HepG2 (cell line): ENCODE measurements around the gene KLHDC2. TPM values are rescaled to one million over a fixed set of nuclear protein-coding genes. Genes with fewer than 3 reads are reported as not detected.

Experiments
- ARNT ChIP-seq: fragments of 450-650 bp; IDR thresholded peaks from 2 replicates; pipeline ENCODE4 v1.6.1; 2017
- HNRNPK ChIP-seq: fragments of 200-400 bp; formaldehyde crosslinking; IDR thresholded peaks from 2 replicates; pipeline ENCODE4 v1.6.1; 2018; ENCODE audit warnings: low read length, low read depth, moderate library complexity, mild to moderate bottlenecking; ENCODE audit not compliant: poor library complexity, severe bottlenecking
- YEATS4 ChIP-seq: sonication (generic); formaldehyde crosslinking; IDR thresholded peaks from 2 replicates; pipeline ENCODE4 v1.4.0; 2020; ENCODE audit warnings: missing genetic modification reagents, borderline replicate concordance
- ZNF124 ChIP-seq: sonication (generic); formaldehyde crosslinking; IDR thresholded peaks from 2 replicates; pipeline ENCODE4 v1.4.0; 2020; ENCODE audit warnings: missing genetic modification reagents
- ZNF563 ChIP-seq: sonication (generic); formaldehyde crosslinking; IDR thresholded peaks from 2 replicates; pipeline ENCODE4 v1.8.0; 2022; ENCODE audit warnings: mild to moderate bottlenecking, moderate library complexity, missing genetic modification reagents
- polyA plus RNA-seq, 8 experiments: library from polyadenylated mRNA; depleted of rRNA in 3 of 8; stranded (reverse) in 7 of 8; unstranded in 1 of 8; fragments of >200 nt; fragmentation: Illumina TruSeq in 4 of 8; extraction: Trizol in 4 of 8; gene quantifications; 2 replicates each; pipeline versions ENCODE4 v1.2.1 to v1.2.3, GENCODE V29; 2011 to 2016; ENCODE audit warnings: low read depth in 4 of 8, missing spikeins in 1 of 8, mixed read lengths in 1 of 8; ENCODE audit not compliant: insufficient read depth in 1 of 8
- total RNA-seq, 5 experiments: library from RNA; depleted of rRNA; stranded (reverse); fragments of >200 nt; fragmentation: Illumina TruSeq; extraction: Trizol; gene quantifications; 2 replicates each; pipeline ENCODE4 v1.2.3, GENCODE V29; 2016; ENCODE audit warnings: low read depth in 1 of 5
- TF ChIP-seq, protein P1 (sequence below): sonication (generic); formaldehyde crosslinking; IDR thresholded peaks from 2 replicates; pipeline ENCODE4 v1.5.1; 2020; ENCODE audit warnings: mild to moderate bottlenecking, missing genetic modification reagents, moderate library complexity
- TF ChIP-seq, protein P2 (sequence below): sonication (generic); formaldehyde crosslinking; conservative IDR thresholded peaks from 2 replicates; pipeline ENCODE4 v1.8.0; 2022; ENCODE audit warnings: missing genetic modification reagents
- TF ChIP-seq, protein P3 (sequence below), 2 experiments: fragments of 450-650 bp in 1 of 2; sonication (generic) in 1 of 2; formaldehyde crosslinking in 1 of 2; IDR thresholded peaks; 2 replicates each; pipeline versions ENCODE4 v1.6.1 to v1.8.0; 2016 to 2022; ENCODE audit warnings: antibody characterized with exemption in 1 of 2, mild to moderate bottlenecking in 1 of 2, missing genetic modification reagents in 1 of 2
- TF ChIP-seq, protein P4 (sequence below): sonication (generic); formaldehyde crosslinking; IDR thresholded peaks from 2 replicates; pipeline ENCODE4 v1.4.0; 2020; ENCODE audit warnings: missing genetic modification reagents
- TF ChIP-seq, protein P5 (sequence below): sonication (generic); formaldehyde crosslinking; IDR thresholded peaks from 2 replicates; pipeline ENCODE4 v1.4.0; 2020; ENCODE audit warnings: mild to moderate bottlenecking, missing genetic modification reagents

The KLHDC2 gene
- total and polyA plus RNA-seq, 2 of the 13 experiments (the other 11 are each of a cell fraction or from before 2014, with no cell fraction given), result 95.5 to 170 TPM

DNA sequence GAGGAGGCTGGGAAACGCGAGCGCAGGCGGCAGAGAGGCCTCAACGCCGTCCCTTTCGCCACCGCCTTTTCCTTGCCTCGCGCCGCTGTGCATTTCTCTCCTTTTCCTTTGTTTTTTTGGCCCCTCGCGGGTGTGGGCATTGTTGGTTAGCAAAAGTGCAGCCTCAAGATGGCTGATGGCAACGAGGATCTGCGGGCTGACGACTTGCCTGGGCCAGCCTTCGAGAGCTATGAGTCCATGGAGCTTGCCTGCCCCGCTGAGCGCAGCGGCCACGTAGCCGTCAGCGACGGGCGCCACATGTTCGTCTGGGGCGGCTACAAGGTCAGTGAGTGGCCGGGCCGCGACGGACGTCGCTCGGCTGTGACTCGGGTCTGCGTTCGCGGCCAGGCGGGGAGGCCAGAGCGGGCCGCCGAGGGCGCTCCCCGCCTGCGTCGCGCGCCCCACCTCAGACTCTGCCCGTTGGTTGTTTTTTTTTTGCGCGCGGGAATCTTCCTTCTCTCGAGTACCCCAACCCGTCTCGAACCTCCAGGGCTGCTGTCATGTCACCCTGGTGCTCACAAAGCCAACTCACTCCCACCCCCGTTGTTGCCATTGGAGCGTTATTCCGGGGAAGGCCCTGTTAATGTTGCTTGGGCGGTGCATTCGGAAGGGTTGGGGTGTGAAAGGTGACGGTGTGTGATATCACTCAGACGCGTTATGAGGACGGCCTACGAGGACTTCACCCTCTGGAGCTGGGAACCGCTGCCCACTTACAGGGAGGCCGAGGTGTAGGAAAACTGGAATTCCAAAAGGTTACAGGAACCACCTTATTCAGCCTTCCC is 558 bp downstream of the KLHDC2 start (continued):
- TF ChIP-seq HNRNPK (no peak), ZNF563 (CRISPR knock-in tag) (peak; percentile 34; the same call in 1 of the 2 replicates), ARNT (no peak), YEATS4 (peak; percentile 4; the same call in 1 of the 2 replicates), ZNF124 (CRISPR knock-in tag) (no peak)
- TF ChIP-seq, protein P1, sequence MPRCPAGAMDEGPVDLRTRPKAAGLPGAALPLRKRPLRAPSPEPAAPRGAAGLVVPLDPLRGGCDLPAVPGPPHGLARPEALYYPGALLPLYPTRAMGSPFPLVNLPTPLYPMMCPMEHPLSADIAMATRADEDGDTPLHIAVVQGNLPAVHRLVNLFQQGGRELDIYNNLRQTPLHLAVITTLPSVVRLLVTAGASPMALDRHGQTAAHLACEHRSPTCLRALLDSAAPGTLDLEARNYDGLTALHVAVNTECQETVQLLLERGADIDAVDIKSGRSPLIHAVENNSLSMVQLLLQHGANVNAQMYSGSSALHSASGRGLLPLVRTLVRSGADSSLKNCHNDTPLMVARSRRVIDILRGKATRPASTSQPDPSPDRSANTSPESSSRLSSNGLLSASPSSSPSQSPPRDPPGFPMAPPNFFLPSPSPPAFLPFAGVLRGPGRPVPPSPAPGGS, result no peak
- TF ChIP-seq, protein P2, sequence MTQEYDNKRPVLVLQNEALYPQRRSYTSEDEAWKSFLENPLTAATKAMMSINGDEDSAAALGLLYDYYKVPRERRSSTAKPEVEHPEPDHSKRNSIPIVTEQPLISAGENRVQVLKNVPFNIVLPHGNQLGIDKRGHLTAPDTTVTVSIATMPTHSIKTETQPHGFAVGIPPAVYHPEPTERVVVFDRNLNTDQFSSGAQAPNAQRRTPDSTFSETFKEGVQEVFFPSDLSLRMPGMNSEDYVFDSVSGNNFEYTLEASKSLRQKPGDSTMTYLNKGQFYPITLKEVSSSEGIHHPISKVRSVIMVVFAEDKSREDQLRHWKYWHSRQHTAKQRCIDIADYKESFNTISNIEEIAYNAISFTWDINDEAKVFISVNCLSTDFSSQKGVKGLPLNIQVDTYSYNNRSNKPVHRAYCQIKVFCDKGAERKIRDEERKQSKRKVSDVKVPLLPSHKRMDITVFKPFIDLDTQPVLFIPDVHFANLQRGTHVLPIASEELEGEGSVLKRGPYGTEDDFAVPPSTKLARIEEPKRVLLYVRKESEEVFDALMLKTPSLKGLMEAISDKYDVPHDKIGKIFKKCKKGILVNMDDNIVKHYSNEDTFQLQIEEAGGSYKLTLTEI, result no peak
- TF ChIP-seq, protein P3, sequence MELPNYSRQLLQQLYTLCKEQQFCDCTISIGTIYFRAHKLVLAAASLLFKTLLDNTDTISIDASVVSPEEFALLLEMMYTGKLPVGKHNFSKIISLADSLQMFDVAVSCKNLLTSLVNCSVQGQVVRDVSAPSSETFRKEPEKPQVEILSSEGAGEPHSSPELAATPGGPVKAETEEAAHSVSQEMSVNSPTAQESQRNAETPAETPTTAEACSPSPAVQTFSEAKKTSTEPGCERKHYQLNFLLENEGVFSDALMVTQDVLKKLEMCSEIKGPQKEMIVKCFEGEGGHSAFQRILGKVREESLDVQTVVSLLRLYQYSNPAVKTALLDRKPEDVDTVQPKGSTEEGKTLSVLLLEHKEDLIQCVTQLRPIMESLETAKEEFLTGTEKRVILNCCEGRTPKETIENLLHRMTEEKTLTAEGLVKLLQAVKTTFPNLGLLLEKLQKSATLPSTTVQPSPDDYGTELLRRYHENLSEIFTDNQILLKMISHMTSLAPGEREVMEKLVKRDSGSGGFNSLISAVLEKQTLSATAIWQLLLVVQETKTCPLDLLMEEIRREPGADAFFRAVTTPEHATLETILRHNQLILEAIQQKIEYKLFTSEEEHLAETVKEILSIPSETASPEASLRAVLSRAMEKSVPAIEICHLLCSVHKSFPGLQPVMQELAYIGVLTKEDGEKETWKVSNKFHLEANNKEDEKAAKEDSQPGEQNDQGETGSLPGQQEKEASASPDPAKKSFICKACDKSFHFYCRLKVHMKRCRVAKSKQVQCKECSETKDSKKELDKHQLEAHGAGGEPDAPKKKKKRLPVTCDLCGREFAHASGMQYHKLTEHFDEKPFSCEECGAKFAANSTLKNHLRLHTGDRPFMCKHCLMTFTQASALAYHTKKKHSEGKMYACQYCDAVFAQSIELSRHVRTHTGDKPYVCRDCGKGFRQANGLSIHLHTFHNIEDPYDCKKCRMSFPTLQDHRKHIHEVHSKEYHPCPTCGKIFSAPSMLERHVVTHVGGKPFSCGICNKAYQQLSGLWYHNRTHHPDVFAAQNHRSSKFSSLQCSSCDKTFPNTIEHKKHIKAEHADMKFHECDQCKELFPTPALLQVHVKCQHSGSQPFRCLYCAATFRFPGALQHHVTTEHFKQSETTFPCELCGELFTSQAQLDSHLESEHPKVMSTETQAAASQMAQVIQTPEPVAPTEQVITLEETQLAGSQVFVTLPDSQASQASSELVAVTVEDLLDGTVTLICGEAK (IDR thresholded peaks at IDR 0.05), result no peak
- TF ChIP-seq, protein P3 (CRISPR knock-in tag; IDR thresholded peaks at IDR 0.05), result 0 out of 2 replicates have a peak, but pooled peaks have one; percentile 28
- TF ChIP-seq, protein P4, sequence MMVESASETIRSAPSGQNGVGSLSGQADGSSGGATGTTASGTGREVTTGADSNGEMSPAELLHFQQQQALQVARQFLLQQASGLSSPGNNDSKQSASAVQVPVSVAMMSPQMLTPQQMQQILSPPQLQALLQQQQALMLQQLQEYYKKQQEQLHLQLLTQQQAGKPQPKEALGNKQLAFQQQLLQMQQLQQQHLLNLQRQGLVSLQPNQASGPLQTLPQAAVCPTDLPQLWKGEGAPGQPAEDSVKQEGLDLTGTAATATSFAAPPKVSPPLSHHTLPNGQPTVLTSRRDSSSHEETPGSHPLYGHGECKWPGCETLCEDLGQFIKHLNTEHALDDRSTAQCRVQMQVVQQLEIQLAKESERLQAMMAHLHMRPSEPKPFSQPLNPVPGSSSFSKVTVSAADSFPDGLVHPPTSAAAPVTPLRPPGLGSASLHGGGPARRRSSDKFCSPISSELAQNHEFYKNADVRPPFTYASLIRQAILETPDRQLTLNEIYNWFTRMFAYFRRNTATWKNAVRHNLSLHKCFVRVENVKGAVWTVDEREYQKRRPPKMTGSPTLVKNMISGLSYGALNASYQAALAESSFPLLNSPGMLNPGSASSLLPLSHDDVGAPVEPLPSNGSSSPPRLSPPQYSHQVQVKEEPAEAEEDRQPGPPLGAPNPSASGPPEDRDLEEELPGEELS (CRISPR knock-in tag), result peak; percentile 32; the same call in 1 of the 2 replicates
- TF ChIP-seq, protein P5, sequence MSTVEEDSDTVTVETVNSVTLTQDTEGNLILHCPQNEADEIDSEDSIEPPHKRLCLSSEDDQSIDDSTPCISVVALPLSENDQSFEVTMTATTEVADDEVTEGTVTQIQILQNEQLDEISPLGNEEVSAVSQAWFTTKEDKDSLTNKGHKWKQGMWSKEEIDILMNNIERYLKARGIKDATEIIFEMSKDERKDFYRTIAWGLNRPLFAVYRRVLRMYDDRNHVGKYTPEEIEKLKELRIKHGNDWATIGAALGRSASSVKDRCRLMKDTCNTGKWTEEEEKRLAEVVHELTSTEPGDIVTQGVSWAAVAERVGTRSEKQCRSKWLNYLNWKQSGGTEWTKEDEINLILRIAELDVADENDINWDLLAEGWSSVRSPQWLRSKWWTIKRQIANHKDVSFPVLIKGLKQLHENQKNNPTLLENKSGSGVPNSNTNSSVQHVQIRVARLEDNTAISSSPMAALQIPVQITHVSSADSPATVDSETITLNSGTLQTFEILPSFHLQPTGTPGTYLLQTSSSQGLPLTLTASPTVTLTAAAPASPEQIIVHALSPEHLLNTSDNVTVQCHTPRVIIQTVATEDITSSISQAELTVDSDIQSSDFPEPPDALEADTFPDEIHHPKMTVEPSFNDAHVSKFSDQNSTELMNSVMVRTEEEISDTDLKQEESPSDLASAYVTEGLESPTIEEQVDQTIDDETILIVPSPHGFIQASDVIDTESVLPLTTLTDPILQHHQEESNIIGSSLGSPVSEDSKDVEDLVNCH (CRISPR knock-in tag), result 0 out of 2 replicates have a peak, but pooled peaks have one; percentile 32
